ENCODE results near the gene TRIP12. TPM values are rescaled to one million over a fixed set of nuclear protein-coding genes. Genes with fewer than 3 reads are reported as not detected.
"Not testable (repeated sequence)": the region's sequence is repeated elsewhere in the genome, so short reads cannot be mapped to it uniquely, and the experiment has no call there.

Gene TRIP12
- total RNA-seq, 2 experiments from 2014 or later: 151 to 178 TPM

GRCh38 chr2:229905601-229906000, 16.2 kb downstream of the TRIP12 start:
- Mint-ChIP-seq H3K4me1 (ENCODE audit: low read depth) (peaks cover 59% of the 10 kb centered on the region), H3K36me3 (ENCODE audit: low read depth) (peaks cover 65% of the 10 kb centered on the region), H3K27me3 (no peaks in the 10 kb centered on the region), H3K9me3 (no peaks in the 10 kb centered on the region), H3K4me3 (no peak overlapping the region), H3K27ac (no peak overlapping the region)
- Histone ChIP-seq H3K36me3 (ENCODE audit: insufficient read depth, low read length) (peaks cover 32% of the 10 kb centered on the region), H3K27me3 (ENCODE audit: control insufficient read depth in 1 of 2, insufficient read depth in 2 of 2, low read length in 2 of 2) (no peaks in the 10 kb centered on the region), H3K9me3 (ENCODE audit: control insufficient read depth in 1 of 2, insufficient read depth in 1 of 2, low read length in 2 of 2) (no peaks in the 10 kb centered on the region), H3K4me1 (ENCODE audit: insufficient read depth, low read length) (peaks cover 16% of the 10 kb centered on the region), H3K4me3 (ENCODE audit: low read length) (no peak overlapping the region), H3K27ac (ENCODE audit: low read depth in 1 of 2, low read length in 2 of 2) (no peak overlapping the region)
- ChIA-PET CTCF (interaction anchor here (1.1 kb wide), 1 partner anchor 41 kb away, joined by 3 read pairs; no protein-coding TSS in a partner anchor), POLR2A (no interaction called here)
- no peak for TF ChIP-seq CTCF (IDR thresholded peaks at IDR 0.05)
- intact Hi-C loops (cut with DNase I, micrococcal nuclease): no loop called here
- ATAC-seq (ENCODE audit: poor library complexity): no peak
- no peak for DNase-seq

- ATAC-seq (ENCODE audit: poor library complexity): no peak
- CTCF ChIA-PET: interaction anchor here (0.9 kb wide), 1 partner anchor 9 kb away, joined by 3 read pairs; no protein-coding TSS in a partner anchor
- no peak overlapping the region for H3K27ac Mint-ChIP-seq
- H3K9me3 ChIP-seq (ENCODE audit: control insufficient read depth in 1 of 2, insufficient read depth in 1 of 2, low read length in 2 of 2): no peaks in the 10 kb centered on the region
- peaks cover 23% of the 10 kb centered on the region for H3K4me1 ChIP-seq (ENCODE audit: insufficient read depth, low read length)
- intact Hi-C loops (cut with DNase I, micrococcal nuclease): no loop called here
- TF ChIP-seq CTCF (IDR thresholded peaks at IDR 0.05): no peak
- no peaks in the 10 kb centered on the region for H3K9me3 Mint-ChIP-seq
- H3K36me3 ChIP-seq (ENCODE audit: insufficient read depth, low read length): peaks cover 23% of the 10 kb centered on the region
- H3K4me3 ChIP-seq (ENCODE audit: low read length): no peak overlapping the region
- no peaks in the 10 kb centered on the region for H3K27me3 ChIP-seq (ENCODE audit: control insufficient read depth in 1 of 2, insufficient read depth in 2 of 2, low read length in 2 of 2)
- no peak overlapping the region for H3K27ac ChIP-seq (ENCODE audit: low read depth in 1 of 2, low read length in 2 of 2)
- no peaks in the 10 kb centered on the region for H3K27me3 Mint-ChIP-seq
- POLR2A ChIA-PET: no interaction called here
- no peak for DNase-seq
- H3K4me3 Mint-ChIP-seq: no peak overlapping the region
- peaks cover 71% of the 10 kb centered on the region for H3K36me3 Mint-ChIP-seq (ENCODE audit: low read depth)
- peaks cover 69% of the 10 kb centered on the region for H3K4me1 Mint-ChIP-seq (ENCODE audit: low read depth)
These were observed 18.8 kb downstream of the TRIP12 start for GRCh38 chr2:229903037-229903436.

GRCh38 chr2:229901819-229902218, 20.0 kb downstream of the TRIP12 start:
- POLR2A ChIA-PET: no interaction called here
- H3K36me3 Mint-ChIP-seq (ENCODE audit: low read depth): peaks cover 69% of the 10 kb centered on the region
- DNase-seq: no peak

GRCh38 chr2:229900514-229900913, 21.3 kb downstream of the TRIP12 start:
- peaks cover 63% of the 10 kb centered on the region for H3K36me3 Mint-ChIP-seq (ENCODE audit: low read depth)
- ATAC-seq (ENCODE audit: poor library complexity); H3K27me3 ChIP-seq (ENCODE audit: control insufficient read depth in 1 of 2, insufficient read depth in 2 of 2, low read length in 2 of 2); H3K9me3 Mint-ChIP-seq; H3K27ac Mint-ChIP-seq; H3K4me3 ChIP-seq (ENCODE audit: low read length); H3K4me3 Mint-ChIP-seq; intact Hi-C loops (cut with DNase I, micrococcal nuclease); POLR2A ChIA-PET; H3K27ac ChIP-seq (ENCODE audit: low read depth in 1 of 2, low read length in 2 of 2); H3K27me3 Mint-ChIP-seq; DNase-seq; H3K9me3 ChIP-seq (ENCODE audit: control insufficient read depth in 1 of 2, insufficient read depth in 1 of 2, low read length in 2 of 2): not testable (repeated sequence)
- H3K4me1 Mint-ChIP-seq (ENCODE audit: low read depth): peaks cover 73% of the 10 kb centered on the region
- H3K36me3 ChIP-seq (ENCODE audit: insufficient read depth, low read length): peaks cover 12% of the 10 kb centered on the region
- H3K4me1 ChIP-seq (ENCODE audit: insufficient read depth, low read length): peaks cover 31% of the 10 kb centered on the region
- CTCF ChIA-PET: interaction anchor here (0.6 to 1.5 kb wide), 2 partner anchors 13 to 1841 kb away, joined by 3 to 4 read pairs; no protein-coding TSS in a partner anchor

More at GRCh38 chr2:229901819-229902218, 20.0 kb downstream of the TRIP12 start:
- no peak for ATAC-seq (ENCODE audit: poor library complexity)
- peaks cover 12% of the 10 kb centered on the region for H3K36me3 ChIP-seq (ENCODE audit: insufficient read depth, low read length)
- no peak overlapping the region for H3K4me3 ChIP-seq (ENCODE audit: low read length)
- Mint-ChIP-seq H3K9me3 (no peaks in the 10 kb centered on the region), H3K27me3 (no peaks in the 10 kb centered on the region), H3K4me3 (no peak overlapping the region), H3K27ac (no peak overlapping the region), H3K4me1 (ENCODE audit: low read depth) (peaks cover 70% of the 10 kb centered on the region)
- intact Hi-C loops (cut with DNase I, micrococcal nuclease): no loop called here
- CTCF ChIA-PET: no interaction called here
- peaks cover 31% of the 10 kb centered on the region for H3K4me1 ChIP-seq (ENCODE audit: insufficient read depth, low read length)
- H3K9me3 ChIP-seq (ENCODE audit: control insufficient read depth in 1 of 2, insufficient read depth in 1 of 2, low read length in 2 of 2): no peaks in the 10 kb centered on the region
- TF ChIP-seq CTCF (IDR thresholded peaks at IDR 0.05): no peak
- H3K27me3 ChIP-seq (ENCODE audit: control insufficient read depth in 1 of 2, insufficient read depth in 2 of 2, low read length in 2 of 2): no peaks in the 10 kb centered on the region
- H3K27ac ChIP-seq (ENCODE audit: low read depth in 1 of 2, low read length in 2 of 2): no peak overlapping the region
